GM12872 (cell line): ENCODE measurements around the gene KYNU.

Experiments
- TF ChIP-seq, protein P1 (sequence below): IDR thresholded peaks from 3 replicates; pipeline ENCODE4 v1.5.1; 2011; ENCODE audit warnings: low read depth, mild to moderate bottlenecking, low read length, moderate library complexity; ENCODE audit not compliant: insufficient read depth

The KYNU gene

DNA sequence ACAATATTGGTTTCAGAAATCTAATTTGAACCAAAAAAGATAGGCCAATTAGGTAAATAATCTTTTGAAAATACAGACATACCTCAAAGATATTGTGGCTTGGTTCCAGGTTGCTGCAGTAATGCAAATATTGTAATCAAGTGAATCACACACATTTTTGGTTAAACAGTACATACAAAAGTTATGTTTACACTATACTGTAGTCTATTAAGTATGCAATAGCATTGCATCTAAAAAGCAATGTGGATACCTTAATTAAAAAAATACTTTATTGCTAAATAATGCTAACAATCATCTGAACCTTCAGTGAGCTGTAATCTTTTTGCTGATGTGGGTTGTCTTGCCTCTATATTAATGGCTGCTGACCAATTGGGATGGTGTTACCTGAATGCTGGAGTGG lies 67.3 kb downstream of the KYNU start:
- TF ChIP-seq, protein P1, sequence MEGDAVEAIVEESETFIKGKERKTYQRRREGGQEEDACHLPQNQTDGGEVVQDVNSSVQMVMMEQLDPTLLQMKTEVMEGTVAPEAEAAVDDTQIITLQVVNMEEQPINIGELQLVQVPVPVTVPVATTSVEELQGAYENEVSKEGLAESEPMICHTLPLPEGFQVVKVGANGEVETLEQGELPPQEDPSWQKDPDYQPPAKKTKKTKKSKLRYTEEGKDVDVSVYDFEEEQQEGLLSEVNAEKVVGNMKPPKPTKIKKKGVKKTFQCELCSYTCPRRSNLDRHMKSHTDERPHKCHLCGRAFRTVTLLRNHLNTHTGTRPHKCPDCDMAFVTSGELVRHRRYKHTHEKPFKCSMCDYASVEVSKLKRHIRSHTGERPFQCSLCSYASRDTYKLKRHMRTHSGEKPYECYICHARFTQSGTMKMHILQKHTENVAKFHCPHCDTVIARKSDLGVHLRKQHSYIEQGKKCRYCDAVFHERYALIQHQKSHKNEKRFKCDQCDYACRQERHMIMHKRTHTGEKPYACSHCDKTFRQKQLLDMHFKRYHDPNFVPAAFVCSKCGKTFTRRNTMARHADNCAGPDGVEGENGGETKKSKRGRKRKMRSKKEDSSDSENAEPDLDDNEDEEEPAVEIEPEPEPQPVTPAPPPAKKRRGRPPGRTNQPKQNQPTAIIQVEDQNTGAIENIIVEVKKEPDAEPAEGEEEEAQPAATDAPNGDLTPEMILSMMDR, result no peak

- TF ChIP-seq, protein P1, result no peak
Observed at GRCh38 chr2:142946941-142947340, 69.5 kb downstream of the KYNU start.

- TF ChIP-seq, protein P1, result no peak
Observed at GRCh38 chr2:142951190-142952007, 73.9 kb downstream of the KYNU start.

GRCh38 chr2:142952018-142952417 lies 74.6 kb downstream of the KYNU start:
- TF ChIP-seq, protein P1, result no peak

DNA sequence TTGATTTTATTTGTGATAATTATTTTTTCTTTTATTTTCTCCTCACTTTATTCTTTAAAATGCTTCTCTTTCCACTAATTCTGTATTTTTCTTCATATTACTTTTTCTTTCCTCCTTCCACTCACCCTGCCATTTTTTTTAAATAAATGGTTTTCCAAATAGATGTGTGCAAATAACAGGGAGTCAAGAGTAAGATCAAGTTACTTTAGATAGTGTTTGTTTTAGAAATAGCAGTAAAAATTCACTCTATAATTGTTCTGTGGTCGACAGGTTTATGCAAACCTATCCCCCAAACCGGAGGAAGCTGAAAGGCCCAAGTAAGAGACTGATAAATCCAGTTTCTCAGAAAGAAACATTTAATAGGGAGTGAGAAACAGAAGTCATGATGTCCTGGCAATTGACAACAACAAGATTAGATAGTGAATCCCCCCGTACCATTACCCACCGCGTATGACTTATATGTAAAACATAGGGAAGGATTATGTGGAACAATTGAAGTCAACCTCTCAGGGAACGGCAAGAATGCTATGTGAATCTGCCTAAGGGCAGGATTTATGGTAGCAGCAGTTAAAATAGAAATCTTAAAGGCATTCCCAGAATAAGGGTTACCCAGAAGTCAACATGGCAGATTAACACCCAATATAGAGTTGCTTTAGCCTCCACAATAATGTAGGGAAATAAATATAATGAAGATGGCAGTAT lies 75.5 kb downstream of the KYNU start:
- TF ChIP-seq, protein P1, result no peak

DNA sequence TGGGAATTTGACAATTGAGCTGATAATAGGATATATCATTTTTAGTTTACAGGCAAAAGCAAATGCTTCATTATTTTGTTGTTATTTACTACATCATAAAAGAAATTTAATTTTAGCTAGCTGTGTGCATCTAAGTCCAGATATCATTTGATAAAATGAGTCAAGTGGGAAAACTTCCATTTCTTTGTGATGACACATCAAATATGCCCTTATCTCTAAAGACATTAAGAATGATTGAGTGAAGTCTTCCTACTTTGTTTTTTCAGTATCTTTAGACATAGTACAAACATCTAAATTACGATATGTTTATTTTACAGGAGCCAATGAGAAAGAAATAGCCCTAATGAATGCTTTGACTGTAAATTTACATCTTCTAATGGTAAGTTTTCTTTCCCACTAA lies 77.0 kb downstream of the KYNU start:
- TF ChIP-seq, protein P1, result no peak

- TF ChIP-seq, protein P1, result no peak
Observed at GRCh38 chr2:142957144-142957543, 79.7 kb downstream of the KYNU start.
